DOHH2 (cell line): Measurements from ENCODE around the gene TMEFF2.

Experiments
- H3F3A ChIP-seq: fragments of 200-600 bp; sonication (generic), shearing (Covaris generic); 2 replicates; pipeline ENCODE4 v1.6.0; 2016; ENCODE audit warnings: antibody characterized with exemption, mild to moderate bottlenecking; ENCODE audit not compliant: control insufficient read depth, insufficient read depth
- H3K27ac ChIP-seq: fragments of 200-600 bp; sonication (generic); 2 replicates; pipeline ENCODE4 v1.5.1; 2014; ENCODE audit warnings: low read depth, mild to moderate bottlenecking, low read length, moderate library complexity
- H3K27me3 ChIP-seq: fragments of 200-600 bp; sonication (generic); 2 replicates; pipeline ENCODE4 v1.6.1; 2014; ENCODE audit warnings: mild to moderate bottlenecking, low read length, mixed read lengths; ENCODE audit not compliant: control insufficient read depth
- H3K36me3 ChIP-seq: fragments of 200-600 bp; sonication (generic); 2 replicates; pipeline ENCODE4 v1.6.1; 2014; ENCODE audit warnings: mild to moderate bottlenecking, low read length, moderate library complexity, mixed read lengths; ENCODE audit not compliant: control insufficient read depth
- H3K4me1 ChIP-seq: fragments of 200-600 bp; sonication (generic); 2 replicates; pipeline ENCODE4 v1.6.1; 2014; ENCODE audit warnings: mild to moderate bottlenecking, low read length, mixed read lengths; ENCODE audit not compliant: control insufficient read depth
- H3K4me2 ChIP-seq: fragments of 200-600 bp; sonication (generic); 2 replicates; pipeline ENCODE4 v1.6.0; 2014; ENCODE audit warnings: mild to moderate bottlenecking, low read length, moderate library complexity
- H3K4me3 ChIP-seq: fragments of 200-600 bp; sonication (generic); 2 replicates; pipeline ENCODE4 v1.5.1; 2014; ENCODE audit warnings: mild to moderate bottlenecking, low read length, mixed read lengths
- H3K79me2 ChIP-seq: fragments of 200-600 bp; sonication (generic); 2 replicates; pipeline ENCODE4 v1.6.1; 2014; ENCODE audit warnings: mild to moderate bottlenecking, low read length, mixed read lengths; ENCODE audit not compliant: control insufficient read depth
- H3K9me2 ChIP-seq: fragments of 200-600 bp; sonication (generic); replicated peaks from 2 replicates; pipeline ENCODE4 v1.6.1; 2014; ENCODE audit warnings: mild to moderate bottlenecking, low read length, mixed read lengths; ENCODE audit not compliant: control insufficient read depth
- H3K9me3 ChIP-seq: fragments of 200-600 bp; sonication (generic); 2 replicates; pipeline ENCODE4 v1.6.1; 2014; ENCODE audit warnings: antibody characterized with exemption, low read length, mixed read lengths; ENCODE audit not compliant: control insufficient read depth, insufficient read depth
- H4K20me1 ChIP-seq: fragments of 200-600 bp; sonication (generic); 2 replicates; pipeline ENCODE4 v1.6.0; 2014; ENCODE audit warnings: low read depth, mild to moderate bottlenecking, antibody characterized with exemption, low read length, moderate library complexity; ENCODE audit not compliant: control insufficient read depth, insufficient read depth
- CTCF ChIP-seq: fragments of 200-600 bp; sonication (generic); IDR thresholded peaks from one replicate; pipeline ENCODE4 v1.5.1; 2014; ENCODE audit warnings: antibody characterized with exemption, mild to moderate bottlenecking, low read depth, low read length; ENCODE audit not compliant: poor library complexity, severe bottlenecking
- EZH2phosphoT487 ChIP-seq: fragments of 200-600 bp; sonication (generic); IDR thresholded peaks from 2 replicates; pipeline ENCODE4 v1.6.1; 2017; ENCODE audit warnings: borderline replicate concordance, mild to moderate bottlenecking, antibody characterized with exemption, low read length, moderate library complexity, mixed read lengths

Gene TMEFF2

GRCh38 chr2:191945623-191946022 lies 249.1 kb downstream of the TMEFF2 start:
- no peaks in the 10 kb centered on the region for H3K9me3 ChIP-seq
- H3K9me2 ChIP-seq: no peaks in the 10 kb centered on the region
- no peaks in the 10 kb centered on the region for H3K27me3 ChIP-seq
- no peaks in the 10 kb centered on the region for H4K20me1 ChIP-seq
- no peak overlapping the region for H3K4me3 ChIP-seq
- no peaks in the 10 kb centered on the region for H3F3A ChIP-seq
- H3K4me2 ChIP-seq: no peak overlapping the region
- TF ChIP-seq CTCF: no peak
- TF ChIP-seq EZH2phosphoT487: no peak
- no peaks in the 10 kb centered on the region for H3K79me2 ChIP-seq
- H3K36me3 ChIP-seq: no peaks in the 10 kb centered on the region
- H3K4me1 ChIP-seq: no peaks in the 10 kb centered on the region
- H3K27ac ChIP-seq: no peak overlapping the region

- Histone ChIP-seq H3K9me3 (no peaks in the 10 kb centered on the region), H3K4me3 (no peak overlapping the region), H3K27me3 (no peaks in the 10 kb centered on the region), H3K36me3 (no peaks in the 10 kb centered on the region), H3F3A (no peaks in the 10 kb centered on the region), H3K9me2 (no peaks in the 10 kb centered on the region), H3K4me1 (no peaks in the 10 kb centered on the region), H3K79me2 (no peaks in the 10 kb centered on the region), H3K4me2 (no peak overlapping the region), H4K20me1 (no peaks in the 10 kb centered on the region), H3K27ac (no peak overlapping the region)
- TF ChIP-seq EZH2phosphoT487 (no peak), CTCF (no peak)
These were observed 252.0 kb downstream of the TMEFF2 start for GRCh38 chr2:191942739-191943103.

- Histone ChIP-seq H3K4me3 (no peak overlapping the region), H3K9me3 (no peaks in the 10 kb centered on the region), H3K27me3 (no peaks in the 10 kb centered on the region), H3F3A (no peaks in the 10 kb centered on the region), H3K79me2 (no peaks in the 10 kb centered on the region), H3K4me2 (no peak overlapping the region), H3K4me1 (no peaks in the 10 kb centered on the region), H4K20me1 (no peaks in the 10 kb centered on the region), H3K36me3 (no peaks in the 10 kb centered on the region), H3K27ac (no peak overlapping the region), H3K9me2 (no peaks in the 10 kb centered on the region)
- no peak for TF ChIP-seq EZH2phosphoT487
- TF ChIP-seq CTCF: no peak
These were observed 252.5 kb downstream of the TMEFF2 start for GRCh38 chr2:191942090-191942738.
